ENCODE data around the gene RPL35. TPM values are rescaled to one million over a fixed set of nuclear protein-coding genes. Genes with fewer than 3 reads are reported as not detected.
"Not testable (repeated sequence)": the region's sequence is repeated elsewhere in the genome, so short reads cannot be mapped to it uniquely, and the experiment has no call there.

The RPL35 gene
- total RNA-seq, 1 experiment from 2014 or later = 1,637 TPM

GRCh38 chr9:124846969-124847368 lies 14.8 kb downstream of the RPL35 start:
- no peaks in the 10 kb centered on the region for H3K27me3 ChIP-seq (replicated peaks; ENCODE audit: insufficient read depth, low read depth, low read length, poor library complexity)
- H3K4me3 ChIP-seq (ENCODE audit: low read depth, low read length, poor library complexity, severe bottlenecking) = no peak overlapping the region
- CTCF ChIA-PET = no interaction called here

GRCh38 chr9:124846467-124846866 lies 15.3 kb downstream of the RPL35 start:
- intact Hi-C loops (cut with micrococcal nuclease; ENCODE audit: unreplicated experiment); POLR2A ChIA-PET (ENCODE audit: low non-redundant PET): not testable (repeated sequence)

More at GRCh38 chr9:124846969-124847368, 14.8 kb downstream of the RPL35 start:
- DNase-seq (ENCODE audit: low spot score) = no peak
- BruUV-seq (replicated peaks) = no TSS peak
- H3K36me3 ChIP-seq (ENCODE audit: insufficient read depth, low read length, poor library complexity, severe bottlenecking) = no peaks in the 10 kb centered on the region
- TF ChIP-seq EZH2 (IDR thresholded peaks at IDR 0.05; ENCODE audit: borderline replicate concordance, low read depth, low read length, poor library complexity, severe bottlenecking) (no peak), CTCF (conservative IDR thresholded peaks at IDR 0.05; ENCODE audit: low read depth, low read length) (no peak)
- POLR2A ChIA-PET (ENCODE audit: low non-redundant PET) = no interaction called here
- H3K9me3 ChIP-seq (ENCODE audit: low read depth, low read length, poor library complexity, severe bottlenecking) = no peaks in the 10 kb centered on the region
- intact Hi-C loops (cut with micrococcal nuclease; ENCODE audit: unreplicated experiment) = no loop called here
- H3K4me1 ChIP-seq (ENCODE audit: insufficient read depth, low read length, poor library complexity, severe bottlenecking) = no peaks in the 10 kb centered on the region
- no peak overlapping the region for H3K27ac ChIP-seq (ENCODE audit: low read depth, low read length, poor library complexity, severe bottlenecking)

GRCh38 chr9:124844291-124844690 lies 17.5 kb downstream of the RPL35 start:
- Histone ChIP-seq H3K27me3 (replicated peaks; ENCODE audit: insufficient read depth, low read depth, low read length, poor library complexity) (no peaks in the 10 kb centered on the region), H3K36me3 (ENCODE audit: insufficient read depth, low read length, poor library complexity, severe bottlenecking) (no peaks in the 10 kb centered on the region), H3K4me3 (ENCODE audit: low read depth, low read length, poor library complexity, severe bottlenecking) (no peak overlapping the region), H3K27ac (ENCODE audit: low read depth, low read length, poor library complexity, severe bottlenecking) (no peak overlapping the region), H3K4me1 (ENCODE audit: insufficient read depth, low read length, poor library complexity, severe bottlenecking) (no peaks in the 10 kb centered on the region), H3K9me3 (ENCODE audit: low read depth, low read length, poor library complexity, severe bottlenecking) (no peaks in the 10 kb centered on the region)
- TF ChIP-seq CTCF (conservative IDR thresholded peaks at IDR 0.05; ENCODE audit: low read depth, low read length) (no peak), EZH2 (IDR thresholded peaks at IDR 0.05; ENCODE audit: borderline replicate concordance, low read depth, low read length, poor library complexity, severe bottlenecking) (no peak)
- BruUV-seq (replicated peaks) = no TSS peak
- intact Hi-C loops (cut with micrococcal nuclease; ENCODE audit: unreplicated experiment) = no loop called here
- DNase-seq (ENCODE audit: low spot score) = no peak
- ChIA-PET CTCF (interaction anchor here (0.7 kb wide), 1 partner anchor 75 kb away, joined by 3 read pairs; no protein-coding TSS in a partner anchor), POLR2A (ENCODE audit: low non-redundant PET) (no interaction called here)

More at GRCh38 chr9:124846467-124846866, 15.3 kb downstream of the RPL35 start:
- not testable (repeated sequence) for H3K27me3 ChIP-seq (replicated peaks; ENCODE audit: insufficient read depth, low read depth, low read length, poor library complexity); H3K36me3 ChIP-seq (ENCODE audit: insufficient read depth, low read length, poor library complexity, severe bottlenecking); H3K4me1 ChIP-seq (ENCODE audit: insufficient read depth, low read length, poor library complexity, severe bottlenecking); H3K4me3 ChIP-seq (ENCODE audit: low read depth, low read length, poor library complexity, severe bottlenecking); DNase-seq (ENCODE audit: low spot score); H3K27ac ChIP-seq (ENCODE audit: low read depth, low read length, poor library complexity, severe bottlenecking); H3K9me3 ChIP-seq (ENCODE audit: low read depth, low read length, poor library complexity, severe bottlenecking); BruUV-seq (replicated peaks)
- CTCF ChIA-PET = interaction anchor here (0.6 kb wide), 1 partner anchor 8 kb away, joined by 3 read pairs; no protein-coding TSS in a partner anchor

- intact Hi-C loops (cut with micrococcal nuclease; ENCODE audit: unreplicated experiment) = no loop called here
- Histone ChIP-seq H3K4me3 (ENCODE audit: low read depth, low read length, poor library complexity, severe bottlenecking) (no peak overlapping the region), H3K27ac (ENCODE audit: low read depth, low read length, poor library complexity, severe bottlenecking) (no peak overlapping the region), H3K27me3 (replicated peaks; ENCODE audit: insufficient read depth, low read depth, low read length, poor library complexity) (no peaks in the 10 kb centered on the region), H3K36me3 (ENCODE audit: insufficient read depth, low read length, poor library complexity, severe bottlenecking) (no peaks in the 10 kb centered on the region), H3K4me1 (ENCODE audit: insufficient read depth, low read length, poor library complexity, severe bottlenecking) (no peaks in the 10 kb centered on the region), H3K9me3 (ENCODE audit: low read depth, low read length, poor library complexity, severe bottlenecking) (no peaks in the 10 kb centered on the region)
- CTCF ChIA-PET = no interaction called here
- TF ChIP-seq CTCF (conservative IDR thresholded peaks at IDR 0.05; ENCODE audit: low read depth, low read length) (no peak), EZH2 (IDR thresholded peaks at IDR 0.05; ENCODE audit: borderline replicate concordance, low read depth, low read length, poor library complexity, severe bottlenecking) (no peak)
- no TSS peak for BruUV-seq (replicated peaks)
- DNase-seq (ENCODE audit: low spot score) = no peak
- POLR2A ChIA-PET (ENCODE audit: low non-redundant PET) = no interaction called here
Observed at GRCh38 chr9:124843456-124844034, 18.2 kb downstream of the RPL35 start.

Measured in A673 (cell line).